Measurements from ENCODE around the gene ST3GAL6. TPM values are rescaled to one million over a fixed set of nuclear protein-coding genes. Genes with fewer than 3 reads are reported as not detected.

Gene ST3GAL6
- total and polyA plus RNA-seq, 8 donors = 5.8 to 129 (median 13.6) TPM; not detected in 1

DNA sequence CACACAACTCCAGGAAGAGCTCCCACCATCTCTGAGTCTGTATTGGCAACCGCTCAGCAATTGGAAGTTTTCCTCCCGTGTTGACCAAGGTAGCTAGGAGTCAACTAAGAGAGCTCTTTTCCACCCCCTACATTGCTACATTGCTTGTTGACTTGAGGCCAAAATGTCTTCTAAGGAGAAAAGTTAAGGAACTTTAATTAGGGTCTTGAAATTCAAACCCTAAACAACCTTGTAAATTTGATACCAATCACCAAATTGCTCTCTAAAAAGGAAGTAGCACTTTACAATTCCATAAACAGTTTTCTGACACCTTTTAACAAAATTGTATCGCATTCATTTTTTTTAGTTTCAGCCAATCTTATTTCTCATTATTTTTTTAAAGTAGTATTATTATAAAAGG lies 35.5 kb upstream of the ST3GAL6 start:
- no peak for DNase-seq
- no peaks in the 10 kb centered on the region for H3K36me3 ChIP-seq
- peaks cover 0 to 11% (median 7%) of the 10 kb centered on the region in 4 donors for H3K4me1 ChIP-seq
- H3K4me3 ChIP-seq = no peak overlapping the region
- no peak overlapping the region for H3K27ac ChIP-seq
- intact Hi-C loops (cut with DNase I; ENCODE audit: low total_unique reads) = no loop called here
- 77 to 85% (median 84%) methylated on average over 3 of the region's 3 CpGs for WGBS, 5 donors
- H3K27me3 ChIP-seq = peaks cover 0 to 7% (median 0%) of the 10 kb centered on the region in 3 donors
- no peaks in the 10 kb centered on the region for H3K9me3 ChIP-seq
- TF ChIP-seq POLR2A (IDR thresholded peaks at IDR 0.05) (no peak), POLR2AphosphoS5 (IDR thresholded peaks at IDR 0.05) (no peak), EP300 (IDR thresholded peaks at IDR 0.05) (no peak)
- TF ChIP-seq, protein P1, sequence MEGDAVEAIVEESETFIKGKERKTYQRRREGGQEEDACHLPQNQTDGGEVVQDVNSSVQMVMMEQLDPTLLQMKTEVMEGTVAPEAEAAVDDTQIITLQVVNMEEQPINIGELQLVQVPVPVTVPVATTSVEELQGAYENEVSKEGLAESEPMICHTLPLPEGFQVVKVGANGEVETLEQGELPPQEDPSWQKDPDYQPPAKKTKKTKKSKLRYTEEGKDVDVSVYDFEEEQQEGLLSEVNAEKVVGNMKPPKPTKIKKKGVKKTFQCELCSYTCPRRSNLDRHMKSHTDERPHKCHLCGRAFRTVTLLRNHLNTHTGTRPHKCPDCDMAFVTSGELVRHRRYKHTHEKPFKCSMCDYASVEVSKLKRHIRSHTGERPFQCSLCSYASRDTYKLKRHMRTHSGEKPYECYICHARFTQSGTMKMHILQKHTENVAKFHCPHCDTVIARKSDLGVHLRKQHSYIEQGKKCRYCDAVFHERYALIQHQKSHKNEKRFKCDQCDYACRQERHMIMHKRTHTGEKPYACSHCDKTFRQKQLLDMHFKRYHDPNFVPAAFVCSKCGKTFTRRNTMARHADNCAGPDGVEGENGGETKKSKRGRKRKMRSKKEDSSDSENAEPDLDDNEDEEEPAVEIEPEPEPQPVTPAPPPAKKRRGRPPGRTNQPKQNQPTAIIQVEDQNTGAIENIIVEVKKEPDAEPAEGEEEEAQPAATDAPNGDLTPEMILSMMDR (IDR thresholded peaks at IDR 0.05) = no peak

DNA sequence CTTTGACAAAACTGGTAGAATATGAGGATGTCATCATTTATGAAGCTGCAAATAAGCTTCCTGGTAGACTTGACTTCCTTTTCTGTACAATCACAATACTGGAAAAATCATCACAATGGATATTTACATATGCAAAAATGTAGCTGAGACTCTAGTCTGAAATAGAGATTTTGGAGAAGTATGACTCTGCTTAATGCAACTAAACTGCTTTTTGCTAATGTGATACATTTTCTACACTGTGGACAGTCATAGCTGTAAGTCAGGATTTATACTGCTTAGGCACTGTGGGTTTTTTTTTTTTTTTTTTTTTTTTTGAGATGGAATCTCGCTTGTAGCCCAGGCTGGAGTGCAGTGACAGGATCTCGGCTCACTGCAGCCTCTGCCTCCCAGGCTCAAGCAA lies 34.5 kb upstream of the ST3GAL6 start:
- Histone ChIP-seq H3K4me1 (peaks cover 1 to 21% (median 17%) of the 10 kb centered on the region in 4 donors), H3K27me3 (peaks cover 0 to 18% (median 5%) of the 10 kb centered on the region in 3 donors), H3K36me3 (no peaks in the 10 kb centered on the region), H3K27ac (no peak overlapping the region), H3K4me3 (no peak overlapping the region), H3K9me3 (no peaks in the 10 kb centered on the region)
- DNase-seq = no peak
- no peak for TF ChIP-seq EP300 (IDR thresholded peaks at IDR 0.05)
- 88 to 100% (median 95%) methylated on average over 2 of the region's 2 CpGs for WGBS, 5 donors
- intact Hi-C loops (cut with DNase I; ENCODE audit: low total_unique reads) = no loop called here

DNA sequence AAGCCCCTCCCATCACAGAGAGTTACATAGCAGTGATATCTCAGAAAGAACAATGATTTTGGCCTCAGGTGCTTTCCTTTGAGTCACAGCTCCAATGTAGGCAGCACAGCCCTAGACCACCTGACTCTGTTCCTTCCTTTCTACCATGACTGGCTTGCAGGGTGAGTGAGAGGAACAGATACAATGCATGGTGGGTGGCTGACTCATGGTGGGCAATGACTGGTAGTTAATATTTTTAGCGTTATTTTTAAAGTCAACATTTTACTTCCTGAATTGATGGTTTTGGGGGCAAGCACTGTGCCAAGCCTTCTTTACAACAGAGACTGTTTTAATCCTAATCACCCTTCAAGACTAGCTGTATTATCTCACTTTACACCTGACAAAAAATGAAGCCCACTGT lies 32.8 kb upstream of the ST3GAL6 start:
- no peaks in the 10 kb centered on the region for H3K36me3 ChIP-seq
- 40 to 53% (median 48%) methylated on average over 1 of the region's 1 CpG for WGBS, 5 donors
- intact Hi-C loops (cut with DNase I; ENCODE audit: low total_unique reads) = no loop called here
- H3K9me3 ChIP-seq = no peaks in the 10 kb centered on the region
- DNase-seq = peak in 1 of 2 donors; percentile 20
- H3K4me3 ChIP-seq = no peak overlapping the region
- peaks cover 0 to 30% (median 5%) of the 10 kb centered on the region in 3 donors for H3K27me3 ChIP-seq
- H3K4me1 ChIP-seq = peaks cover 10 to 36% (median 20%) of the 10 kb centered on the region in 4 donors
- no peak overlapping the region for H3K27ac ChIP-seq
- TF ChIP-seq, protein P1 (IDR thresholded peaks at IDR 0.05) = no peak
- TF ChIP-seq POLR2AphosphoS5 (IDR thresholded peaks at IDR 0.05) (no peak), EP300 (IDR thresholded peaks at IDR 0.05) (no peak), POLR2A (IDR thresholded peaks at IDR 0.05) (no peak)

GRCh38 chr3:98730886-98731537 lies 32.1 kb upstream of the ST3GAL6 start:
- Histone ChIP-seq H3K36me3 (no peaks in the 10 kb centered on the region), H3K9me3 (no peaks in the 10 kb centered on the region), H3K4me3 (no peak overlapping the region), H3K27ac (no peak overlapping the region), H3K27me3 (peaks cover 0 to 30% (median 5%) of the 10 kb centered on the region in 3 donors), H3K4me1 (peaks cover 10 to 40% (median 20%) of the 10 kb centered on the region in 4 donors)
- intact Hi-C loops (cut with DNase I; ENCODE audit: low total_unique reads) = no loop called here
- no peak for DNase-seq
- WGBS, 5 donors = 88 to 93% (median 90%) methylated on average over 19 of the region's 19 CpGs
- TF ChIP-seq, protein P1 (IDR thresholded peaks at IDR 0.05) = no peak
- TF ChIP-seq EP300 (IDR thresholded peaks at IDR 0.05) (no peak), POLR2A (IDR thresholded peaks at IDR 0.05) (no peak), POLR2AphosphoS5 (IDR thresholded peaks at IDR 0.05) (no peak)

- H3K4me3 ChIP-seq = peak overlapping the region; percentile 60 to 94 (median 77)
- peak overlapping the region; percentile 78 to 90 (median 82) for H3K27ac ChIP-seq
- no peaks in the 10 kb centered on the region for H3K9me3 ChIP-seq
- TF ChIP-seq POLR2A (IDR thresholded peaks at IDR 0.05) (no peak), POLR2AphosphoS5 (IDR thresholded peaks at IDR 0.05) (no peak), EP300 (IDR thresholded peaks at IDR 0.05) (no peak)
- TF ChIP-seq, protein P1 (IDR thresholded peaks at IDR 0.05) = no peak
- DNase-seq = peak in 1 of 2 donors; percentile 37
- peaks cover 0 to 30% (median 5%) of the 10 kb centered on the region in 3 donors for H3K27me3 ChIP-seq
- H3K36me3 ChIP-seq = no peaks in the 10 kb centered on the region
- intact Hi-C loops (cut with DNase I; ENCODE audit: low total_unique reads) = no loop called here
- 3 to 6% (median 4%) methylated on average over 12 of the region's 12 CpGs for WGBS, 5 donors
- H3K4me1 ChIP-seq = peaks cover 10 to 40% (median 23%) of the 10 kb centered on the region in 4 donors
Observed at GRCh38 chr3:98731720-98732285, 31.3 kb upstream of the ST3GAL6 start.
